GM18867 (cell line): ENCODE measurements around the gene FKBP11.
"Not testable (repeated sequence)": the region's sequence is repeated elsewhere in the genome, so short reads cannot be mapped to it uniquely, and the experiment has no call there.

Experiments used
- ATAC-seq: cut with Tn5 transposase; IDR thresholded peaks from one replicate; pipeline ENCODE4 v1.9.1; 2021; ENCODE audit warnings: mild to moderate bottlenecking, moderate library complexity; ENCODE audit not compliant: unreplicated experiment

The FKBP11 gene

GRCh38 chr12:48910196-48910595 is 15.1 kb downstream of the FKBP11 start:
- no peak for ATAC-seq

GRCh38 chr12:48909698-48910097 is 15.6 kb downstream of the FKBP11 start:
- ATAC-seq: not testable (repeated sequence)

- no peak for ATAC-seq
Observed at GRCh38 chr12:48907245-48907644, 18.0 kb downstream of the FKBP11 start.

- ATAC-seq: peak; percentile 74
Observed at GRCh38 chr12:48903982-48904411, 21.3 kb downstream of the FKBP11 start.

GRCh38 chr12:48903363-48903981 is 21.8 kb downstream of the FKBP11 start:
- no peak for ATAC-seq

- ATAC-seq: no peak
Observed at GRCh38 chr12:48901278-48901677, 24.0 kb downstream of the FKBP11 start.

GRCh38 chr12:48899651-48900050 is 25.6 kb downstream of the FKBP11 start:
- no peak for ATAC-seq

- no peak for ATAC-seq
Observed at GRCh38 chr12:48894271-48894670, 31.0 kb downstream of the FKBP11 start.

GRCh38 chr12:48890657-48891418 is 34.5 kb downstream of the FKBP11 start:
- peak; percentile 72 for ATAC-seq

- ATAC-seq: no peak
Observed at GRCh38 chr12:48889679-48890078, 35.6 kb downstream of the FKBP11 start.

- no peak for ATAC-seq
Observed at GRCh38 chr12:48883305-48884161, 41.8 kb downstream of the FKBP11 start.

GRCh38 chr12:48882972-48883304 is 42.4 kb downstream of the FKBP11 start:
- no peak for ATAC-seq

- no peak for ATAC-seq
Observed at GRCh38 chr12:48882315-48882687, 43.0 kb downstream of the FKBP11 start.

- no peak for ATAC-seq
Observed at GRCh38 chr12:48881686-48882314, 43.5 kb downstream of the FKBP11 start.

GRCh38 chr12:48880647-48881046 is 44.6 kb downstream of the FKBP11 start:
- ATAC-seq: no peak

- no peak for ATAC-seq
Observed at GRCh38 chr12:48878548-48878947, 46.7 kb downstream of the FKBP11 start.

GRCh38 chr12:48875944-48876515 is 49.3 kb downstream of the FKBP11 start:
- ATAC-seq: no peak

- not testable (repeated sequence) for ATAC-seq
Observed at GRCh38 chr12:48873534-48873933, 51.8 kb downstream of the FKBP11 start.

GRCh38 chr12:48873096-48873495 is 52.2 kb downstream of the FKBP11 start:
- no peak for ATAC-seq
